Aorta (tissue), 5 donors: Measurements from ENCODE around the gene MAP1B. TPM values are rescaled to one million over a fixed set of nuclear protein-coding genes. Genes with fewer than 3 reads are reported as not detected.

Experiments
- ATAC-seq: fragments of 200-7000 bp; cut with Tn5 transposase; one replicate; pipeline ENCODE4 v1.9.1; 2022; ENCODE audit warnings: moderate library complexity; ENCODE audit not compliant: low FRiP score
- DNase-seq, 2 donors: peaks; one replicate each; pipeline ENCODE4 v3.0.0-alpha.2; 2020
- H3K27ac ChIP-seq, 2 donors: one replicate each; pipeline ENCODE4 v1.5.1; 2013; ENCODE audit warnings: low read length in 2 of 2, mild to moderate bottlenecking in 2 of 2, moderate library complexity in 2 of 2, control low read depth in 1 of 2, inconsistent platforms in 1 of 2, low read depth in 1 of 2
- H3K27me3 ChIP-seq, 2 donors: one replicate each; pipeline ENCODE4 v1.6.1; 2013; ENCODE audit warnings: control low read depth in 1 of 2, low read length in 1 of 2, mild to moderate bottlenecking in 1 of 2, moderate library complexity in 1 of 2; ENCODE audit not compliant: insufficient read depth in 2 of 2, control insufficient read depth in 1 of 2
- H3K36me3 ChIP-seq, 2 donors: one replicate each; pipeline ENCODE4 v1.6.1; 2013; ENCODE audit warnings: control low read depth in 1 of 2, low read length in 1 of 2, mild to moderate bottlenecking in 1 of 2; ENCODE audit not compliant: insufficient read depth in 2 of 2, control insufficient read depth in 1 of 2
- H3K4me1 ChIP-seq, 2 donors: one replicate each; pipeline ENCODE4 v1.6.1; 2013; ENCODE audit warnings: low read length in 2 of 2, control low read depth in 1 of 2, mild to moderate bottlenecking in 1 of 2, moderate library complexity in 1 of 2; ENCODE audit not compliant: insufficient read depth in 2 of 2, control insufficient read depth in 1 of 2
- H3K4me3 ChIP-seq, 2 donors: one replicate each; pipeline ENCODE4 v1.5.1; 2013; ENCODE audit warnings: low read length in 2 of 2, control low read depth in 1 of 2, mild to moderate bottlenecking in 1 of 2
- H3K9me3 ChIP-seq: one replicate; pipeline ENCODE4 v1.6.1; 2013; ENCODE audit warnings: mild to moderate bottlenecking, low read length; ENCODE audit not compliant: control insufficient read depth
- WGBS, 2 donors: extraction: QIAGEN DNeasy Blood & Tissue Kit; methylation state at CpG; one replicate each; pipeline ENCODE4 v1.1.7; 2013; 5-methylcytosine and 5-hydroxymethylcytosine counted together
- intact Hi-C, 2 donors: fragments of 100-400 bp; cut with DNase I; formaldehyde crosslinking; loops; one replicate each; pipeline versions ENCODE4 v1.14.2 to v1.15.0; 2022
- polyA plus RNA-seq, 2 donors: library from polyadenylated mRNA; stranded (reverse); fragments of 200-250 nt; gene quantifications; one replicate each; pipeline ENCODE4 v1.2.3, GENCODE V29; 2013
- total RNA-seq, 2 donors: library from RNA; stranded (reverse); fragmentation: NEBNext Ultra II Directional; extraction: Animal tissue kit (Norgen Biotek cat#: 25700); gene quantifications; one replicate each; pipeline ENCODE4 v1.2.1, GENCODE V29; 2021
- donor health status: healthy with polysubstance abuse.
- donor health status: Bipolar disorder and iron deficiency.
- donor health status: DM: no; HTN: no; CAD: no.
- donor health status: DM: no; HTN: no; CAD: no.
- donor health status: DM: yes; HTN: yes; CAD: no.

MAP1B gene
- total and polyA plus RNA-seq, 4 donors = 27.2 to 754 (median 224) TPM

DNA sequence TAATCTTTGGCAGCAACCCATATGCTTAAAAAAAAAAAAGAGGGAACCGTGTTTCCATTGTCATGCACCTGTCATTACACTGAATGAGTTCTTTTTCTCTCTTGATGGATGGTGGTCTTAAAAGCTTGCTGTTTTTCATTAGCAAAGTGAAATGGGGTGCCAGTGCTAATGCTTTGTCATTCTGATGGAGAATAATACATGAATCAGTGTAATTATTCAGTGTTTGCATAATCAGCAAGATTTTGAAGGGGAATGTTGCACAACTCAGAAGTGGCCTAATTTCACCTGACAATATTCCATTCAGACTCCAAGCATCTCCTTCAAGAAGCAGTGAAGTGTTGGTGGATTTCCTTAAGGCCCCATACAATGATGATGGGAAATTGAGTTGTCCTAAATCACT lies 38.1 kb downstream of the MAP1B start:
- H3K4me3 ChIP-seq = no peak overlapping the region
- H3K36me3 ChIP-seq = peaks cover 0 to 5% of the 10 kb centered on the region in 2 donors
- 3 to 5% methylated on average over 1 of the region's 1 CpG for WGBS, 2 donors
- H3K4me1 ChIP-seq = peaks cover 18 to 38% of the 10 kb centered on the region in 2 donors
- DNase-seq (no peak), ATAC-seq (no peak)
- intact Hi-C loops = loop anchor here in 1 of 2 donors (5.0 kb wide), 1 partner anchor 162 kb away; no protein-coding TSS in a partner anchor
- H3K27ac ChIP-seq = peak overlapping the region; percentile 48 to 93
- no peaks in the 10 kb centered on the region for H3K27me3 ChIP-seq
- H3K9me3 ChIP-seq = no peaks in the 10 kb centered on the region

DNA sequence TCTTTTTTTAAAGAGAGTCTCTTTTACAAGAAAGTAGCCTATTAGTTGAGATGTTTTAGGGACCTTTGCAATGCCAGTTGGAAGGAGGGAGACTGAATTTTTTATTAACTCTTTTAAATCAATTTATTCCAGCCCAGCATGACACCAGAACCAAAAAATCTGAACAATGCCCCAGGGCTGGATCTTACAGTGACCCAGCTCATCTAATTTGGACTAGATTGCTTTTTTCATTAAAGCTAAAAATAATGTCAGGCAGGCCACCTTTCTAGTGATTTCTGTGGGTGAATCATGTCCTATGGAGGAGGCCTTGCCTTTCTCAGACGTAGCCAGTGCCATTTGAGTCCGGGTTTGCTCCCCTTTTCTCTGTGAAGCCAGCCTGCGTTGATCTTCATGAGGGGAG lies 38.8 kb downstream of the MAP1B start:
- ATAC-seq = no peak

DNA sequence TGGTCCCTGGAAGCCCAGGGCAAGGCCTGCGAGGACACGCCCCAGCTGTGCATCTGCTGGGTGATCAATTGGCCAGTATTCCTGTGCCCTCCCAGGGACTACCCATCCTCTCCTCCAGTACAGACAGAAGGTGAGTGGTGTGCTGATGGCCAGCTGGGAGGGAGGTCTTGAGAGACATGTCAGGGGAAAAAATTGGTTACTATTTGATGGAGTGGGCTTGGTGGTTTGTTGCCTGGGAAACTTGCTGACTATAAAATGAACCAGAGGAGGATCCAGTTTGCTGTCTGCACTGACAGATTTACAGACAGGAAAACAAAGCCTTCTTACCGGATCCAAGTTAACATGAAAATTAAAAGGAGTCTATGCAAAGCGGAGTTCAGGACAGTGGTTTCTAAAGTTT lies 40.3 kb downstream of the MAP1B start:
- Histone ChIP-seq H3K4me1 (peaks cover 14 to 38% of the 10 kb centered on the region in 2 donors), H3K36me3 (peaks cover 0 to 5% of the 10 kb centered on the region in 2 donors), H3K9me3 (no peaks in the 10 kb centered on the region), H3K27me3 (no peaks in the 10 kb centered on the region), H3K27ac (peak overlapping the region; percentile 6 to 11), H3K4me3 (no peak overlapping the region)
- DNase-seq (no peak), ATAC-seq (no peak)
- intact Hi-C loops = loop anchor here in 1 of 2 donors (5.0 kb wide), 1 partner anchor 160 kb away; no protein-coding TSS in a partner anchor
- WGBS, 2 donors = 66 to 72% methylated on average over 4 of the region's 4 CpGs

More for the DNA sequence above, 38.8 kb downstream of the MAP1B start:
- WGBS, 2 donors = 7 to 18% methylated on average over 3 of the region's 3 CpGs
- Histone ChIP-seq H3K27me3 (no peaks in the 10 kb centered on the region), H3K4me1 (peaks cover 18 to 38% of the 10 kb centered on the region in 2 donors), H3K4me3 (no peak overlapping the region), H3K9me3 (no peaks in the 10 kb centered on the region), H3K27ac (peak overlapping the region; percentile 80 to 100), H3K36me3 (peaks cover 0 to 5% of the 10 kb centered on the region in 2 donors)
- DNase-seq = no peak
- intact Hi-C loops = loop anchor here in 1 of 2 donors (5.0 kb wide), 1 partner anchor 161 kb away; no protein-coding TSS in a partner anchor

DNA sequence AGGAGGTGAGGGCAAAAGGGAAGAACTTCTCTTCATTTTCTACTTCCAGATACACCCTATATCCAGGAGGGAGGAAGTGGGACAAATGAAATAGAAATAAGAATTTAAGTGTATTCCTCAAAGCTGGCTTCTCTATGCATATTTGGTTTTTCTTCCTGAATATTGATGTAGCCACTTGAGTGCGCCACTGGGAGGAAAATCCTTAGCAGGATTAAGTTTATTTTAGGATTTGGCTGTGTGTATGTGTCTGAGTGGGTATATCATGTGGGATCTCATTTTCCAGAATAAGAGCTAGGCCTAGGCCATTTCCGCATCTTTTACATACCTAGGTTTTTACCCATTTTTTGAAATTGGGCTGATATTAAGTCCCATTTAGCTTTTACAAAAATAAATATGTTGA lies 42.5 kb downstream of the MAP1B start:
- H3K4me3 ChIP-seq = no peak overlapping the region
- H3K4me1 ChIP-seq = peaks cover 20 to 36% of the 10 kb centered on the region in 2 donors
- no peaks in the 10 kb centered on the region for H3K9me3 ChIP-seq
- H3K36me3 ChIP-seq = peaks cover 0 to 5% of the 10 kb centered on the region in 2 donors
- intact Hi-C loops = loop anchor here in 1 of 2 donors (5.0 kb wide), 3 partner anchors 38 to 158 kb away; no protein-coding TSS in a partner anchor
- no peaks in the 10 kb centered on the region for H3K27me3 ChIP-seq
- no peak for DNase-seq
- ATAC-seq = no peak
- peak overlapping the region; percentile 87 to 99 for H3K27ac ChIP-seq
- WGBS, 2 donors = 3 to 19% methylated on average over 2 of the region's 2 CpGs

DNA sequence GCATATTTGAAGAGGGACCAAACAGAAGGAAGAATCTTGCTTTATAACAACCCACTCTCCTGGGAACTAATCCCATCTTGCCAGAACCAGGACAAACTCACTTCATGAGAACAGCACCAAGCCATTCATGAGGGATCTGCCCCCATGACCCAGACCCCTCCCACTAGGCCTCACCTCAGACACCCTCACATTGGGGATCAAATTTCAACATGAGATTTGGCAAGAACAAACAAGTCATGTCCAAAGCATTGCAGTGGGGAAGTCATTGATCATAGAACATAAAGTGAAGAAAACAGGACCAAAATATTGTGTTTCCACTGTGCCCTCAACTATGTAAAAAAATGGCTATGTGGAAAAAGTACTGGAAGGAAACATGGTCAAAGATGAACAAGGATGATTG lies 43.9 kb downstream of the MAP1B start:
- no peaks in the 10 kb centered on the region for H3K27me3 ChIP-seq
- ATAC-seq = no peak
- H3K4me3 ChIP-seq = no peak overlapping the region
- H3K36me3 ChIP-seq = peaks cover 0 to 5% of the 10 kb centered on the region in 2 donors
- no peak for DNase-seq
- no peaks in the 10 kb centered on the region for H3K9me3 ChIP-seq
- intact Hi-C loops = loop anchor here in 1 of 2 donors (5.0 kb wide), 2 partner anchors 36 to 96 kb away; no protein-coding TSS in a partner anchor
- H3K27ac ChIP-seq = peak overlapping the region; percentile 45 to 65
- H3K4me1 ChIP-seq = peaks cover 20 to 25% of the 10 kb centered on the region in 2 donors

DNA sequence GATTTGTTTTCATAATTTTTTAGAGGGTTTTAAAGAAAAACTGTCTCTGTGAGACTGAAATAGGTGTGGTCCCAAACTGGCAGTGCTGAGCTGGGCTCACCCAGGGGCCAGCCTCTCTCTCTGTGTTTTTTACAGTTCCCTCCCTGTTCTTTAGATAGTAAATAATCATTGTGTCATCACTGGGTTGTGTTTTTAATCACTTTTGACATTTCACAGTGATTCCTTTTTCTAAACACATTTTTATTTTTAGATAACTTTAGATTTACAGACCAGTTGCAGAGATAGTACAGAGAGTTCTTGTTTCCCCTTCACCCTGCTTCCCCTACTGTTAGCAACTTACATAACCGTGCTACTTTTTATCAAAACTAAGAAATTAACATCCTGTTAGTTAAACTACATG lies 44.4 kb downstream of the MAP1B start:
- H3K36me3 ChIP-seq = peaks cover 0 to 4% of the 10 kb centered on the region in 2 donors
- H3K4me3 ChIP-seq = no peak overlapping the region
- peaks cover 20 to 21% of the 10 kb centered on the region in 2 donors for H3K4me1 ChIP-seq
- DNase-seq (no peak), ATAC-seq (peak; percentile 22)
- no peaks in the 10 kb centered on the region for H3K9me3 ChIP-seq
- no peaks in the 10 kb centered on the region for H3K27me3 ChIP-seq
- H3K27ac ChIP-seq = peak overlapping the region; percentile 73 to 100
- intact Hi-C loops = loop anchor here in 1 of 2 donors (5.0 kb wide), 2 partner anchors 36 to 96 kb away; no protein-coding TSS in a partner anchor
- 5 to 6% methylated on average over 1 of the region's 1 CpG for WGBS, 2 donors

DNA sequence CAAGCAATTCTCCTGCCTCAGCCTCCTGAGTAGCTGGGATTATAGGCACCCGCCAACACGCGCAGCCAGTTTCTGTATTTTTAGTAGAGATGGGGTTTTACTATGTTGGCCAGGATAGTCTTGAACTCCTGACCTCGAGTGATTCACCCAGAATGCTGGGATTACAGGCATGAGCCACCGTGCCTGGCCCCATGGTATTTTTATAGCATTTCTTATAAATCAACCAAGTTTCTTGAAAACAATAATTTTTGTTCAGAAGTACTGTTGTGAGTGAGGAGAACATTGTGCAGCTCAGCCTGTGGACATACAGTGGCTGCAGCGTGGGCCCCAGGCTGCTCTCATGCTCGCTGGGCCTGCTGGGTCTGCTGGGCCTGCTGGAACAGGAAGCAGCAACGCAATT lies 45.3 kb downstream of the MAP1B start:
- ATAC-seq (no peak), DNase-seq (peak in 1 of 2 donors; percentile 56)
- Histone ChIP-seq H3K27ac (peak overlapping the region; percentile 93 to 100), H3K36me3 (peaks cover 0 to 4% of the 10 kb centered on the region in 2 donors), H3K4me1 (peaks cover 22 to 29% of the 10 kb centered on the region in 2 donors), H3K4me3 (no peak overlapping the region), H3K9me3 (no peaks in the 10 kb centered on the region), H3K27me3 (no peaks in the 10 kb centered on the region)
- WGBS, 2 donors = 9 to 20% methylated on average over 8 of the region's 8 CpGs
- intact Hi-C loops = loop anchor here in 1 of 2 donors (5.0 kb wide), 2 partner anchors 35 to 95 kb away; no protein-coding TSS in a partner anchor

DNA sequence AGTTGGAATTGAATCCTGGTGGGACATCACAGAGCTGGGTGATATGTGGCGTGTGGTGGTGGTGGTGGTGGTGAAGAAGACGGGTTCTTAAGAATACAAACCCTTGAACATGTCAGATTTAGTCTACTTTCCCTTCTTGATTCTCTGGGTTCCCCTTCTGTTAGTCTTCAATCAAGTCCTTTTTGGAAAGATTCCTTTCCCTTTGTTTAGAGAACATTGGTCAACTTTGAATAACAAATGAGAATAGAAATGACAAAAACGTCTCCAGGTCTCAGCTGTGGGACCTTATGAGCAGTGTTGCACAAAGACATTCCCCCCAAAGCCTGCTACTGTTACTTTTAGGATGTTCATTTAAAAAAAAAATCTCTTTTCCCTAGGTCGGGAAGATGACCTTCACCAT lies 46.3 kb downstream of the MAP1B start:
- WGBS, 2 donors = 41 to 50% methylated on average over 4 of the region's 4 CpGs
- Histone ChIP-seq H3K36me3 (peaks cover 0 to 2% of the 10 kb centered on the region in 2 donors), H3K27ac (peak overlapping the region; percentile 74 to 100), H3K9me3 (no peaks in the 10 kb centered on the region), H3K4me1 (peaks cover 18 to 31% of the 10 kb centered on the region in 2 donors), H3K4me3 (no peak overlapping the region), H3K27me3 (no peaks in the 10 kb centered on the region)
- ATAC-seq = no peak
- intact Hi-C loops = loop anchor here in 1 of 2 donors (5.0 kb wide), 2 partner anchors 34 to 94 kb away; no protein-coding TSS in a partner anchor
- DNase-seq = no peak
